Kidney (tissue), 14 donors: ENCODE data around the gene TANC1. TPM values are rescaled to one million over a fixed set of nuclear protein-coding genes. Genes with fewer than 3 reads are reported as not detected.
A peak's percentile ranks its signal among the peaks of the same experiment; 100 is the strongest.

Source experiments
- DNase-seq, 5 donors: peaks; one replicate each; pipeline ENCODE4 v3.0.0-alpha.2; 2013 to 2020
- FAIRE-seq: peaks from 2 replicates; lab custom pipeline; 2012; peaks lifted over from hg19 to GRCh38; lab: Jason Lieb, UNC
- H3K27ac ChIP-seq, 2 donors: one replicate each; pipeline ENCODE4 v1.7.0; 2013; ENCODE audit warnings: low read depth in 2 of 2, low read length in 2 of 2, inconsistent platforms in 1 of 2
- H3K27me3 ChIP-seq: one replicate; pipeline ENCODE4 v1.7.1; 2013; ENCODE audit warnings: low read length, inconsistent platforms; ENCODE audit not compliant: control insufficient read depth, insufficient read depth
- H3K36me3 ChIP-seq, 3 donors: one replicate each; pipeline versions ENCODE4 v1.7.0 to v1.7.1; 2013; ENCODE audit warnings: low read length in 3 of 3, control low read depth in 1 of 3, inconsistent platforms in 1 of 3; ENCODE audit not compliant: insufficient read depth in 3 of 3, control insufficient read depth in 2 of 3
- H3K4me1 ChIP-seq, 3 donors: one replicate each; pipeline versions ENCODE4 v1.7.0 to v1.7.1; 2013; ENCODE audit warnings: low read length in 3 of 3, inconsistent platforms in 1 of 3, low read depth in 1 of 3; ENCODE audit not compliant: control insufficient read depth in 2 of 3, insufficient read depth in 2 of 3
- H3K4me3 ChIP-seq, 3 donors: one replicate each; pipeline versions ENCODE4 v1.7.0 to v1.8.1; 2013; ENCODE audit warnings: low read length in 3 of 3, control low read depth in 1 of 3, inconsistent platforms in 1 of 3
- H3K9ac ChIP-seq, 3 donors: one replicate each; pipeline versions ENCODE4 v1.7.0 to v1.7.1; 2013; ENCODE audit warnings: low read length in 3 of 3, control low read depth in 1 of 3, inconsistent platforms in 1 of 3
- H3K9me3 ChIP-seq, 3 donors: one replicate each; pipeline versions ENCODE4 v1.7.0 to v1.7.1; 2013; ENCODE audit warnings: low read length in 3 of 3, control low read depth in 1 of 3, inconsistent platforms in 1 of 3; ENCODE audit not compliant: control insufficient read depth in 2 of 3, insufficient read depth in 1 of 3
- CTCF ChIP-seq: IDR thresholded peaks from 3 replicates; pipeline ENCODE4 v1.5.1; 2012; ENCODE audit warnings: mild to moderate bottlenecking, moderate library complexity, borderline replicate concordance; ENCODE audit not compliant: insufficient read depth; ENCODE audit errors: extremely low read depth
- intact Hi-C: fragments of 100-400 bp; cut with DNase I; formaldehyde crosslinking; loops from one replicate; pipeline ENCODE4 v1.11.1; 2022
- polyA plus RNA-seq: library from polyadenylated mRNA; stranded (reverse); fragments of 350-450 nt; fragmentation: Illumina TruSeq; extraction: RNeasy Lipid Tissue Mini Kit (QIAGEN cat#74804); gene quantifications from one replicate; pipeline ENCODE4 v1.2.3, GENCODE V29; 2014; ENCODE audit warnings: low read depth, low replicate concordance; ENCODE audit not compliant: insufficient read depth
- total RNA-seq: library from RNA; stranded (reverse); fragmentation: NEBNext Ultra II Directional; extraction: Animal tissue kit (Norgen Biotek cat#: 25700); gene quantifications from one replicate; pipeline ENCODE4 v1.2.1, GENCODE V29; 2021
- donor health status: control.
- donor health status: control.
- donor health status: control.
- donor health status: control.
- donor health status: control.
- donor health status: DM: yes; HTN: yes; CAD: no.
- donor health status: Normal renal cell carcinoma (clear cell type).

The TANC1 gene
- total and polyA plus RNA-seq, 2 donors from 2014 or later: 9.2 to 39.0 TPM

- Histone ChIP-seq H3K27me3 (no peaks in the 10 kb centered on the region), H3K4me3 (no peak overlapping the region), H3K36me3 (no peaks in the 10 kb centered on the region), H3K9me3 (no peaks in the 10 kb centered on the region), H3K27ac (no peak overlapping the region), H3K9ac (no peak overlapping the region), H3K4me1 (peaks cover 0 to 10% (median 8%) of the 10 kb centered on the region in 3 donors)
- DNase-seq (peak in 2 of 5 donors; percentile 52 to 53), FAIRE-seq (no peak)
- no peak for TF ChIP-seq CTCF
- intact Hi-C loops: no loop called here
Observed at GRCh38 chr2:158948964-158949699, 19.3 kb upstream of the TANC1 start.

GRCh38 chr2:158953454-158953853, 15.0 kb upstream of the TANC1 start:
- DNase-seq (peak in 1 of 5 donors; percentile 37), FAIRE-seq (no peak)
- H3K36me3 ChIP-seq: no peaks in the 10 kb centered on the region
- no peak for TF ChIP-seq CTCF
- H3K9me3 ChIP-seq: no peaks in the 10 kb centered on the region
- peak overlapping the region in 1 of 3 donors; percentile 7 for H3K9ac ChIP-seq
- peaks cover 0 to 10% (median 10%) of the 10 kb centered on the region in 3 donors for H3K4me1 ChIP-seq
- no peaks in the 10 kb centered on the region for H3K27me3 ChIP-seq
- H3K4me3 ChIP-seq: no peak overlapping the region
- intact Hi-C loops: no loop called here
- H3K27ac ChIP-seq: peak overlapping the region in 1 of 2 donors; percentile 52

GRCh38 chr2:158953926-158954763, 14.3 kb upstream of the TANC1 start:
- peak; percentile 84 to 95 (median 89) for DNase-seq
- TF ChIP-seq CTCF: no peak
- no peaks in the 10 kb centered on the region for H3K36me3 ChIP-seq
- intact Hi-C loops: no loop called here
- peak; percentile 70 for FAIRE-seq
- H3K9me3 ChIP-seq: no peaks in the 10 kb centered on the region
- peaks cover 0 to 10% (median 10%) of the 10 kb centered on the region in 3 donors for H3K4me1 ChIP-seq
- H3K27me3 ChIP-seq: no peaks in the 10 kb centered on the region
- peak overlapping the region; percentile 15 to 52 for H3K27ac ChIP-seq
- H3K9ac ChIP-seq: peak overlapping the region in 1 of 3 donors; percentile 7
- H3K4me3 ChIP-seq: no peak overlapping the region
